ENCODE data around the gene LAMC2.

DNA sequence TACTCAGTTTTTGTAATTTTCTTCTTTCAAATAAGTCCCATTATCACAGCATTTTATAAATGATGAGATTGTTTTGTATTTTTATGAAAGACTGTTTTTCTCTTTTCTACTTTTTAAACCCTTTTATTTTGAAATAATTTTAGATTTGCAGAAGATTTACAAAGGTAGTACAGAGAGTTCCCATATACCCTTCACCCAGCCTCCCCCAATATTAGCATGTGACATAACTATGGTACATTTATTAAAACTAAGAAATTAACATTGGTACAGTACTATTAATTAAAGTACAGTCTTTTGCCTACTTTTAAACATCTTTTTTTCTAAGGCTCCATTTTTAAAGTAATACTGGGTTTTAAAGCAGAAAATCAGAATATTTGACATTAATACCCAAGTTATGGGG, 35.6 kb upstream of the LAMC2 start:
- TF ChIP-seq EZH2 (IDR thresholded peaks at IDR 0.05; ENCODE audit: low read length, missing control alignments): no peak
- TF ChIP-seq, protein P1, sequence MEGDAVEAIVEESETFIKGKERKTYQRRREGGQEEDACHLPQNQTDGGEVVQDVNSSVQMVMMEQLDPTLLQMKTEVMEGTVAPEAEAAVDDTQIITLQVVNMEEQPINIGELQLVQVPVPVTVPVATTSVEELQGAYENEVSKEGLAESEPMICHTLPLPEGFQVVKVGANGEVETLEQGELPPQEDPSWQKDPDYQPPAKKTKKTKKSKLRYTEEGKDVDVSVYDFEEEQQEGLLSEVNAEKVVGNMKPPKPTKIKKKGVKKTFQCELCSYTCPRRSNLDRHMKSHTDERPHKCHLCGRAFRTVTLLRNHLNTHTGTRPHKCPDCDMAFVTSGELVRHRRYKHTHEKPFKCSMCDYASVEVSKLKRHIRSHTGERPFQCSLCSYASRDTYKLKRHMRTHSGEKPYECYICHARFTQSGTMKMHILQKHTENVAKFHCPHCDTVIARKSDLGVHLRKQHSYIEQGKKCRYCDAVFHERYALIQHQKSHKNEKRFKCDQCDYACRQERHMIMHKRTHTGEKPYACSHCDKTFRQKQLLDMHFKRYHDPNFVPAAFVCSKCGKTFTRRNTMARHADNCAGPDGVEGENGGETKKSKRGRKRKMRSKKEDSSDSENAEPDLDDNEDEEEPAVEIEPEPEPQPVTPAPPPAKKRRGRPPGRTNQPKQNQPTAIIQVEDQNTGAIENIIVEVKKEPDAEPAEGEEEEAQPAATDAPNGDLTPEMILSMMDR (conservative IDR thresholded peaks at IDR 0.05 in 1 of 2, IDR thresholded peaks at IDR 0.05 in 1 of 2; ENCODE audit: low read depth in 1 of 2, low read length in 2 of 2): no peak
